Endothelial cell of umbilical vein (primary cell): ENCODE measurements around the gene LMTK3. TPM values are rescaled to one million over a fixed set of nuclear protein-coding genes. Genes with fewer than 3 reads are reported as not detected.

Experiments
- BruUV-seq: library from RNA; stranded (reverse); fragments of 400-500 nt; replicated peaks from 2 replicates; lab custom pipeline; 2021; lab: Mats Ljungman, UMichigan
- CTCF ChIA-PET: fragments of 300-600, 350-600 bp; sonication (Branson Sonifier 250); formaldehyde crosslinking; loops from one replicate; lab custom pipeline; 2021; ENCODE audit warnings: antibody characterized with exemption, inconsistent platforms; lab: Charles Lee
- POLR2A ChIA-PET: fragments of 300-600, 350-600 bp; sonication (Branson Sonifier 250); formaldehyde crosslinking; loops from one replicate; lab custom pipeline; 2021; ENCODE audit warnings: antibody characterized with exemption, inconsistent platforms; lab: Charles Lee
- DNase-seq: peaks from one replicate; pipeline ENCODE4 v3.0.0-alpha.2; 2011; ENCODE audit warnings: low read depth, low spot score
- FAIRE-seq: peaks from 2 replicates; lab custom pipeline; 2011; peaks lifted over from hg19 to GRCh38; lab: Jason Lieb, UNC
- H2AFZ ChIP-seq: 2 replicates; pipeline ENCODE4 v1.6.0; 2012; ENCODE audit warnings: low read depth, low read length, control low read depth, inconsistent platforms
- H3K27ac ChIP-seq: 2 replicates; pipeline ENCODE4 v1.5.1; 2011; ENCODE audit warnings: low read depth, mild to moderate bottlenecking, control low read depth, low read length, moderate library complexity; ENCODE audit not compliant: insufficient read depth
- H3K27me3 ChIP-seq, 2 experiments: 2 replicates each; pipeline versions ENCODE4 v1.6.0 to v1.6.1; 2011; ENCODE audit warnings: low read length in 2 of 2, mixed read lengths in 1 of 2; ENCODE audit not compliant: control insufficient read depth in 2 of 2, insufficient read depth in 2 of 2
- H3K36me3 ChIP-seq, 2 experiments: 2 replicates in 1 of 2; 3 replicates in 1 of 2; pipeline ENCODE4 v1.5.1; 2011; ENCODE audit warnings: low read length in 2 of 2, mild to moderate bottlenecking in 1 of 2, moderate library complexity in 1 of 2; ENCODE audit not compliant: control insufficient read depth in 2 of 2, insufficient read depth in 2 of 2; ENCODE audit errors: extremely low read depth in 1 of 2
- H3K4me1 ChIP-seq: 3 replicates; pipeline ENCODE4 v1.5.1; 2011; ENCODE audit warnings: mild to moderate bottlenecking, low read length; ENCODE audit not compliant: control insufficient read depth, insufficient read depth; ENCODE audit errors: extremely low read depth
- H3K4me2 ChIP-seq: 2 replicates; pipeline ENCODE4 v1.6.1; 2011; ENCODE audit warnings: low read length, control low read depth, mixed read lengths; ENCODE audit not compliant: insufficient read depth
- H3K4me3 ChIP-seq, 3 experiments: fragments of 200-600 bp in 1 of 3; sonication (generic), shearing (Covaris generic) in 1 of 3; replicated peaks in 1 of 3; 2 replicates each; pipeline ENCODE4 v1.5.1; 2011 to 2016; ENCODE audit warnings: control low read depth in 3 of 3, low read length in 3 of 3, mild to moderate bottlenecking in 2 of 3, inconsistent platforms in 1 of 3, low read depth in 1 of 3, moderate library complexity in 1 of 3; ENCODE audit not compliant: insufficient read depth in 1 of 3
- H3K79me2 ChIP-seq: 2 replicates; pipeline ENCODE4 v1.6.0; 2012; ENCODE audit warnings: low read length, inconsistent platforms; ENCODE audit not compliant: control insufficient read depth, insufficient read depth
- H3K9ac ChIP-seq: replicated peaks from 2 replicates; pipeline ENCODE3; 2011; ENCODE audit warnings: low read length, control low read depth; ENCODE audit not compliant: insufficient read depth; ENCODE audit errors: extremely low read depth
- H3K9me1 ChIP-seq: replicated peaks from 3 replicates; pipeline ENCODE4 v1.6.0; 2011; ENCODE audit warnings: mild to moderate bottlenecking, low read length; ENCODE audit not compliant: control insufficient read depth, insufficient read depth; ENCODE audit errors: extremely low read depth
- H3K9me3 ChIP-seq: replicated peaks from 2 replicates; pipeline ENCODE4 v1.5.1; 2012; ENCODE audit warnings: low read length, inconsistent platforms; ENCODE audit not compliant: control insufficient read depth, insufficient read depth
- H4K20me1 ChIP-seq: replicated peaks from 2 replicates; pipeline ENCODE3; 2011; ENCODE audit warnings: mild to moderate bottlenecking, low read length; ENCODE audit not compliant: control insufficient read depth, insufficient read depth; ENCODE audit errors: extremely low read depth
- EZH2 ChIP-seq: IDR thresholded peaks from 2 replicates; pipeline ENCODE4 v1.6.1; 2012; ENCODE audit warnings: borderline replicate concordance, low read depth, mild to moderate bottlenecking, moderate library complexity, low read length, inconsistent platforms; ENCODE audit not compliant: severe bottlenecking
- FOS ChIP-seq: IDR thresholded peaks from 2 replicates; pipeline ENCODE4 v1.6.1; 2011; ENCODE audit warnings: mild to moderate bottlenecking, low read length, moderate library complexity, borderline replicate concordance; ENCODE audit not compliant: insufficient read depth
- GATA2 ChIP-seq: IDR thresholded peaks from 2 replicates; pipeline ENCODE4 v1.7.0; 2011; ENCODE audit warnings: low read depth, mild to moderate bottlenecking, moderate library complexity, mixed read lengths, low read length; ENCODE audit not compliant: insufficient read length, insufficient read depth
- JUN ChIP-seq: IDR thresholded peaks from 2 replicates; pipeline ENCODE4 v1.6.1; 2011; ENCODE audit warnings: borderline replicate concordance, low read depth; ENCODE audit not compliant: insufficient read length, insufficient read depth
- MYC ChIP-seq: IDR thresholded peaks from one replicate; pipeline ENCODE4 v1.6.1; 2011; ENCODE audit warnings: mild to moderate bottlenecking, low read depth, low read length
- POLR2A ChIP-seq: IDR thresholded peaks from 2 replicates; pipeline ENCODE4 v1.6.1; 2012; ENCODE audit warnings: low read depth, mild to moderate bottlenecking, control low read depth, low read length
- POLR2AphosphoS5 ChIP-seq: IDR thresholded peaks from 2 replicates; pipeline ENCODE4 v1.6.1; 2012; ENCODE audit warnings: low read depth, mild to moderate bottlenecking, control low read depth, low read length, moderate library complexity; ENCODE audit not compliant: insufficient read depth
- dilution Hi-C: fragments of 300-500 bp; cut with MboI; formaldehyde crosslinking; loops from one replicate; pipeline ENCODE4 v1.15.0; 2019; ENCODE audit warnings: low sequenced_read_pairs; ENCODE audit not compliant: extremely low pct_ligation_motif_present
- intact Hi-C: fragments of 100-400 bp; cut with micrococcal nuclease; formaldehyde crosslinking; loops from one replicate; pipeline ENCODE4 v1.10.0; 2022
- polyA plus RNA-seq, 4 experiments: library from polyadenylated mRNA; depleted of rRNA in 3 of 4; stranded (reverse) in 3 of 4; unstranded in 1 of 4; fragments of >200 nt; gene quantifications; 2 replicates each; pipeline versions ENCODE4 v1.2.1 to v1.2.3, GENCODE V29; 2011 to 2012; ENCODE audit warnings: missing spikeins in 1 of 4
- total RNA-seq: library from RNA; stranded (reverse); gene quantifications from 2 replicates; pipeline ENCODE4 v1.2.3, GENCODE V29; 2021
- TF ChIP-seq, protein P1 (sequence below): IDR thresholded peaks from 2 replicates; pipeline ENCODE4 v1.6.1; 2011; ENCODE audit not compliant: insufficient read depth, insufficient read length
- TF ChIP-seq, protein P2 (sequence below), 2 donors: IDR thresholded peaks; 1 replicate in 1 of 2; 2 replicates in 1 of 2; pipeline ENCODE4 v1.5.1; 2011; ENCODE audit warnings: low read length in 2 of 2, mild to moderate bottlenecking in 2 of 2, moderate library complexity in 2 of 2, control low read depth in 1 of 2, inconsistent platforms in 1 of 2, low read depth in 1 of 2; ENCODE audit not compliant: insufficient read depth in 1 of 2; ENCODE audit errors: extremely low read depth in 1 of 2

Gene LMTK3
- total and polyA plus RNA-seq, 2 donors (not counting 3 experiments of a cell fraction or from before 2014, with no cell fraction given), result 0.11 to 0.14 TPM

DNA sequence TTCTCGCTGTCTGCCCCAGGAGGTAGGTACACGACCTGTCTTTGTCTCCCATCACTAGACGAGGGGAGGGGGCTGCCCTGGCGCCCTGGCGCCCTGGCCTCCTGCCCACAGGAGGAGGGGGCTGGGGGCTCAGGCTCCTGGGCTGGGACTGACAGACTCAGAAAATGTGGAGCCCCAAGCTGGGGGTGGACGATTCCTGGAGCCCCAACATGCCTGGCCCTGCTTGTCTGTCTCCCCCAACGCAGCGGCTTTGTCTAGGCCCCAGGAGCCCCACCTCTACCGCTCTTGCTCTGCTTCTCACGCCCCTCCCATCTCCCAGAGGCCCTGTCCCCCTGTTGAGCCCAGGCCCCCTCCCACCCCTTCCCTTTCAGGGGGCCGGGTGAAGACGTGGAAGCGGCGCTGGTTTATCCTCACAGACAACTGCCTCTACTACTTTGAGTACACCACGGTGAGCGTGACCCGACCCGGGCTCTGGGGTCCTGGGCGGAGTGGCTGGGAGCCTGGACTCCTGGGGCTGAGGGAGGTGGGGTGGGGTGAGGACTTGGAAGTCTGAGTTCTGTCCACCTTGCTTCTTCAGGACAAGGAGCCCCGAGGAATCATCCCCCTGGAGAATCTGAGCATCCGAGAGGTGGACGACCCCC lies 33.8 kb downstream of the LMTK3 start:
- H3K79me2 ChIP-seq, result no peaks in the 10 kb centered on the region
- no peak for FAIRE-seq

More for the DNA sequence above, 33.8 kb downstream of the LMTK3 start:
- H3K27me3 ChIP-seq, result no peaks in the 10 kb centered on the region
- H3K4me1 ChIP-seq, result peaks cover 23% of the 10 kb centered on the region
- BruUV-seq, result no TSS peak
- H3K4me2 ChIP-seq, result no peak overlapping the region
- H3K36me3 ChIP-seq, result peaks cover 21 to 53% of the 10 kb centered on the region in 2 experiments
- no peak overlapping the region for H2AFZ ChIP-seq
- no peaks in the 10 kb centered on the region for H3K9me1 ChIP-seq
- intact Hi-C loops (no loop called here), dilution Hi-C loops (no loop called here)
- TF ChIP-seq, protein P1, sequence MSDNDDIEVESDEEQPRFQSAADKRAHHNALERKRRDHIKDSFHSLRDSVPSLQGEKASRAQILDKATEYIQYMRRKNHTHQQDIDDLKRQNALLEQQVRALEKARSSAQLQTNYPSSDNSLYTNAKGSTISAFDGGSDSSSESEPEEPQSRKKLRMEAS, result no peak
- TF ChIP-seq MYC, result no peak
- TF ChIP-seq JUN, result no peak
- TF ChIP-seq POLR2A, result no peak
- TF ChIP-seq, protein P2, sequence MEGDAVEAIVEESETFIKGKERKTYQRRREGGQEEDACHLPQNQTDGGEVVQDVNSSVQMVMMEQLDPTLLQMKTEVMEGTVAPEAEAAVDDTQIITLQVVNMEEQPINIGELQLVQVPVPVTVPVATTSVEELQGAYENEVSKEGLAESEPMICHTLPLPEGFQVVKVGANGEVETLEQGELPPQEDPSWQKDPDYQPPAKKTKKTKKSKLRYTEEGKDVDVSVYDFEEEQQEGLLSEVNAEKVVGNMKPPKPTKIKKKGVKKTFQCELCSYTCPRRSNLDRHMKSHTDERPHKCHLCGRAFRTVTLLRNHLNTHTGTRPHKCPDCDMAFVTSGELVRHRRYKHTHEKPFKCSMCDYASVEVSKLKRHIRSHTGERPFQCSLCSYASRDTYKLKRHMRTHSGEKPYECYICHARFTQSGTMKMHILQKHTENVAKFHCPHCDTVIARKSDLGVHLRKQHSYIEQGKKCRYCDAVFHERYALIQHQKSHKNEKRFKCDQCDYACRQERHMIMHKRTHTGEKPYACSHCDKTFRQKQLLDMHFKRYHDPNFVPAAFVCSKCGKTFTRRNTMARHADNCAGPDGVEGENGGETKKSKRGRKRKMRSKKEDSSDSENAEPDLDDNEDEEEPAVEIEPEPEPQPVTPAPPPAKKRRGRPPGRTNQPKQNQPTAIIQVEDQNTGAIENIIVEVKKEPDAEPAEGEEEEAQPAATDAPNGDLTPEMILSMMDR (IDR thresholded peaks at IDR 0.05; ENCODE audit: extremely low read depth in 1 of 2, insufficient read depth in 1 of 2, low read depth in 1 of 2, low read length in 2 of 2), result no peak
- TF ChIP-seq POLR2AphosphoS5, result no peak
- no peak for TF ChIP-seq FOS
- TF ChIP-seq EZH2, result no peak
- TF ChIP-seq GATA2, result no peak
- H3K9me3 ChIP-seq, result no peaks in the 10 kb centered on the region
- ChIA-PET CTCF (no interaction called here), POLR2A (no interaction called here)
- no peak overlapping the region for H3K4me3 ChIP-seq
- no peaks in the 10 kb centered on the region for H4K20me1 ChIP-seq
- no peak for DNase-seq
- no peak overlapping the region for H3K27ac ChIP-seq
- H3K9ac ChIP-seq, result no peak overlapping the region
